Measurements from ENCODE around the gene HTATSF1. TPM values are rescaled to one million over a fixed set of nuclear protein-coding genes. Genes with fewer than 3 reads are reported as not detected.

Gene HTATSF1
- total RNA-seq, 1 donor from 2014 or later: 31.6 TPM

GRCh38 chrX:136453771-136454170 lies 43.6 kb upstream of the HTATSF1 start:
- Mint-ChIP-seq H3K9me3 (ENCODE audit: unreplicated experiment) (no peaks in the 10 kb centered on the region), H3K27ac (ENCODE audit: unreplicated experiment) (no peak overlapping the region), H3K27me3 (ENCODE audit: unreplicated experiment) (no peaks in the 10 kb centered on the region), H3K36me3 (ENCODE audit: low read depth, unreplicated experiment) (no peaks in the 10 kb centered on the region), H3K4me3 (ENCODE audit: unreplicated experiment) (no peak overlapping the region), H3K4me1 (ENCODE audit: unreplicated experiment) (no peaks in the 10 kb centered on the region)
- TF ChIP-seq CTCF (IDR thresholded peaks at IDR 0.05; ENCODE audit: unreplicated experiment): no peak
- no peak for DNase-seq (ENCODE audit: low spot score)

- DNase-seq (ENCODE audit: low spot score): no peak
- no peak overlapping the region for H3K27ac Mint-ChIP-seq (ENCODE audit: unreplicated experiment)
- H3K4me1 Mint-ChIP-seq (ENCODE audit: unreplicated experiment): no peaks in the 10 kb centered on the region
These were observed 41.3 kb upstream of the HTATSF1 start for GRCh38 chrX:136456133-136456532.

GRCh38 chrX:136457303-136457917 lies 40.0 kb upstream of the HTATSF1 start:
- TF ChIP-seq CTCF (IDR thresholded peaks at IDR 0.05; ENCODE audit: unreplicated experiment): no peak
- H3K4me1 Mint-ChIP-seq (ENCODE audit: unreplicated experiment): no peaks in the 10 kb centered on the region
- no peaks in the 10 kb centered on the region for H3K27me3 Mint-ChIP-seq (ENCODE audit: unreplicated experiment)
- H3K27ac Mint-ChIP-seq (ENCODE audit: unreplicated experiment): no peak overlapping the region
- no peaks in the 10 kb centered on the region for H3K36me3 Mint-ChIP-seq (ENCODE audit: low read depth, unreplicated experiment)
- H3K4me3 Mint-ChIP-seq (ENCODE audit: unreplicated experiment): no peak overlapping the region
- no peaks in the 10 kb centered on the region for H3K9me3 Mint-ChIP-seq (ENCODE audit: unreplicated experiment)
- DNase-seq (ENCODE audit: low spot score): no peak

More at GRCh38 chrX:136456133-136456532, 41.3 kb upstream of the HTATSF1 start:
- no peaks in the 10 kb centered on the region for H3K9me3 Mint-ChIP-seq (ENCODE audit: unreplicated experiment)
- no peaks in the 10 kb centered on the region for H3K27me3 Mint-ChIP-seq (ENCODE audit: unreplicated experiment)
- no peak for TF ChIP-seq CTCF (IDR thresholded peaks at IDR 0.05; ENCODE audit: unreplicated experiment)
- H3K36me3 Mint-ChIP-seq (ENCODE audit: low read depth, unreplicated experiment): no peaks in the 10 kb centered on the region
- H3K4me3 Mint-ChIP-seq (ENCODE audit: unreplicated experiment): no peak overlapping the region

- DNase-seq (ENCODE audit: low spot score): no peak
- H3K4me3 Mint-ChIP-seq (ENCODE audit: unreplicated experiment): no peak overlapping the region
- TF ChIP-seq CTCF (IDR thresholded peaks at IDR 0.05; ENCODE audit: unreplicated experiment): no peak
- no peaks in the 10 kb centered on the region for H3K36me3 Mint-ChIP-seq (ENCODE audit: low read depth, unreplicated experiment)
- H3K9me3 Mint-ChIP-seq (ENCODE audit: unreplicated experiment): no peaks in the 10 kb centered on the region
- H3K4me1 Mint-ChIP-seq (ENCODE audit: unreplicated experiment): peaks cover 12% of the 10 kb centered on the region
- no peak overlapping the region for H3K27ac Mint-ChIP-seq (ENCODE audit: unreplicated experiment)
- no peaks in the 10 kb centered on the region for H3K27me3 Mint-ChIP-seq (ENCODE audit: unreplicated experiment)
These were observed 32.8 kb upstream of the HTATSF1 start for GRCh38 chrX:136464589-136464988.

- TF ChIP-seq CTCF (IDR thresholded peaks at IDR 0.05; ENCODE audit: unreplicated experiment): no peak
- Mint-ChIP-seq H3K36me3 (ENCODE audit: low read depth, unreplicated experiment) (no peaks in the 10 kb centered on the region), H3K27ac (ENCODE audit: unreplicated experiment) (no peak overlapping the region), H3K4me3 (ENCODE audit: unreplicated experiment) (no peak overlapping the region), H3K27me3 (ENCODE audit: unreplicated experiment) (peaks cover 3% of the 10 kb centered on the region), H3K4me1 (ENCODE audit: unreplicated experiment) (peaks cover 12% of the 10 kb centered on the region), H3K9me3 (ENCODE audit: unreplicated experiment) (no peaks in the 10 kb centered on the region)
- DNase-seq (ENCODE audit: low spot score): no peak
These were observed 30.1 kb upstream of the HTATSF1 start for GRCh38 chrX:136467303-136467702.

Measured in endothelial cell (in vitro differentiated cells).